Measurements from ENCODE around the gene SLC8A1.

SLC8A1 gene

GRCh38 chr2:40395169-40396073, 56.5 kb downstream of the SLC8A1 start:
- TF ChIP-seq CTCF (IDR thresholded peaks at IDR 0.05; ENCODE audit: insufficient read depth, low read length, missing control alignments) = no peak
- no peak for DNase-seq (ENCODE audit: low read depth, low spot score)
- no peak overlapping the region for H3K4me3 ChIP-seq (ENCODE audit: low read depth, low read length)
- ChIA-PET CTCF (interaction anchor here (2.5 kb wide), 1 partner anchor 8 kb away, joined by 6 read pairs; no protein-coding TSS in a partner anchor), POLR2A (no interaction called here)

GRCh38 chr2:40394597-40394996, 57.3 kb downstream of the SLC8A1 start:
- ChIA-PET CTCF (interaction anchor here (1.3 to 2.5 kb wide), 2 partner anchors 9 to 53 kb away, joined by 3 to 6 read pairs; no protein-coding TSS in a partner anchor), POLR2A (no interaction called here)
- no peak for DNase-seq (ENCODE audit: low read depth, low spot score)
- no peak overlapping the region for H3K4me3 ChIP-seq (ENCODE audit: low read depth, low read length)
- no peak for TF ChIP-seq CTCF (IDR thresholded peaks at IDR 0.05; ENCODE audit: insufficient read depth, low read length, missing control alignments)

- TF ChIP-seq CTCF (IDR thresholded peaks at IDR 0.05; ENCODE audit: insufficient read depth, low read length, missing control alignments) = no peak
- CTCF ChIA-PET = interaction anchor here (1.3 to 2.5 kb wide), 2 partner anchors 9 to 54 kb away, joined by 3 to 6 read pairs; no protein-coding TSS in a partner anchor
- DNase-seq (ENCODE audit: low read depth, low spot score) = no peak
- no peak overlapping the region for H3K4me3 ChIP-seq (ENCODE audit: low read depth, low read length)
- POLR2A ChIA-PET = no interaction called here
Observed at GRCh38 chr2:40394031-40394430, 57.9 kb downstream of the SLC8A1 start.

GRCh38 chr2:40388161-40388560, 63.7 kb downstream of the SLC8A1 start:
- no peak for DNase-seq (ENCODE audit: low read depth, low spot score)
- H3K4me3 ChIP-seq (ENCODE audit: low read depth, low read length) = no peak overlapping the region
- no peak for TF ChIP-seq CTCF (IDR thresholded peaks at IDR 0.05; ENCODE audit: insufficient read depth, low read length, missing control alignments)
- CTCF ChIA-PET = interaction anchor here (0.7 to 1.6 kb wide), 3 partner anchors 10 to 175 kb away, joined by 3 to 5 read pairs (median 3); no protein-coding TSS in a partner anchor
- POLR2A ChIA-PET = interaction anchor here (0.6 kb wide), 1 partner anchor 249 kb away, joined by 3 read pairs; no protein-coding TSS in a partner anchor

GRCh38 chr2:40386177-40386576, 65.7 kb downstream of the SLC8A1 start:
- H3K4me3 ChIP-seq (ENCODE audit: low read depth, low read length) = no peak overlapping the region
- no peak for TF ChIP-seq CTCF (IDR thresholded peaks at IDR 0.05; ENCODE audit: insufficient read depth, low read length, missing control alignments)
- CTCF ChIA-PET = interaction anchor here (1.2 kb wide), 1 partner anchor 473 kb away, joined by 3 read pairs; no protein-coding TSS in a partner anchor
- DNase-seq (ENCODE audit: low read depth, low spot score) = no peak
- POLR2A ChIA-PET = no interaction called here

- DNase-seq (ENCODE audit: low read depth, low spot score) = peak; percentile 85
- ChIA-PET CTCF (interaction anchor here (0.9 kb wide), 1 partner anchor 341 kb away, joined by 3 read pairs; no protein-coding TSS in a partner anchor), POLR2A (no interaction called here)
- no peak overlapping the region for H3K4me3 ChIP-seq (ENCODE audit: low read depth, low read length)
- TF ChIP-seq CTCF (IDR thresholded peaks at IDR 0.05; ENCODE audit: insufficient read depth, low read length, missing control alignments) = no peak
Observed at GRCh38 chr2:40384714-40385113, 67.2 kb downstream of the SLC8A1 start.
